Stimulated activated CD4-positive, alpha-beta T cell treated with anti-CD3 and anti-CD28 coated beads, Interleukin-2, amount 100 ng/mL, for 24 hours (primary cell): Measurements from ENCODE around the gene PTPRG.

Source experiments
- DNase-seq, 2 donors: peaks; one replicate each; pipeline ENCODE4 v3.0.0-alpha.2; 2020

PTPRG gene

DNA sequence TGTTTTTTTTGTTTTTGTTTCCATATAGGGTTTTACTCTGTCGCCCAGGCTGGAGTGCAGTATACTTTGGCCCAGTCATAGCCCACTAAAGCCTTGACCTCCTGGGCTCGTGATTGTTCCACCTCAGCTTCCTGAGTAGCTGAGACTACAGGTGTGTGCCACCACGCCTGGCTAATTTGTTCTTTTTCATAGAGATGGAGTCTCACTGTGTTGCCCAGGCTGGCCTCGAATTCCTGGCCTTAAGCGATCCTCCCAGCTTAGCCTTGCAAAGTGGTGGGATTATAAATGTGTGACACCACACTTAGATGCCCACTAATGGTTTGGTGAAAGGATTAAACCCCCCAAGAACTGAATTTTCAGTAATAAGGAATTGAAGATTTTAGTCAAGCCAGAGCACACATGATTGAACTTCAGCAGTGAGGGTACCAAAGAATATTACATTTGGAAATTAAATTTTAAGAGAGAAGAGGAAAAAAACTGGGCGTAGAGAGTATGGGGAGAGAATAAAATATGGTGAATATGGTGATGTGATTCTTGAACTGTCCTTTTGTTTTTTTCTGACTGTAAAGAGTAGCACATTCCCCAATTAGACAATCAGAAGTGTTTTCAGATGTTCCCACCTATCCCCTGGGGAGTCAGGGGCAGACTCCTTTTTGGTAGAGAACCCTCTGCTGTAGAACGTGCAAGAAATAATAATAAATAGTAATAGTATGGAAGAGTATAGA lies 208.1 kb downstream of the PTPRG start:
- DNase-seq: no peak

DNA sequence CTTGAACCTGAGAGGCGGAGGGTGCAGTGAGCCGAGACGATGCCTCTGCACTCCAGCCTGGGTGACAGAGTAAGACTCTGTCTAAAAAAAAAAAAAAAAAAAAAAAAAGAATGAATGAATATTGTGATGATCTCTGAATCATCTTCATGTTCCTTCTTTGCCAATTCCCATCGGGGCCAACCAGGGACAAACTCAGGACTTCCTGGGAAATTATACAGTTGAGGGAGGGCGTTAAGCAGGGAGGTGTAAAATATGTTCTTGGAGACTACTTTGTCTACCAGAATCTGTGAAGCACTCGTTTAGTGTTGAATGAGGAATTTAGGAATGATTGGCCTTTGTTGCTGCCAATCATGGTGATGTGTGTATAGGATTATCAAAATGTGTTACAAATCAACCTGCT lies 210.6 kb downstream of the PTPRG start:
- no peak for DNase-seq

DNA sequence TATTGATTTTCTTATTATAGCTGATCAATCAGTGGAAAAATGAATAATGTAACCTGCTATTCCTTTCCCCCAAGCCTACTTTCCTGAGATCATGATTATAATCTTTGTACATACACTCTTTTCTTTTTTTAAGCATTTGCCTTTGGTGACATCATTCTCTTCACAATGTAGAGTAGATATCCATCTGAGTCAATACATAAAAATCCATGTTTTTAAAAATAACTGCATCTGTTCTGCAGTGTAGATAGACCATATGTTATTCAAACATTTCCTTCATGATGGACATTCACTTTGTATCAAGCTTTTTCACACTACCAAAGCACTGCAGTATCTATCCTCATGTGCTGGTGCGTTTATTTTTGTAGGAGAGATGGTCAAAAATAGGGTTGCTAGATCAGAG lies 211.1 kb downstream of the PTPRG start:
- no peak for DNase-seq

DNA sequence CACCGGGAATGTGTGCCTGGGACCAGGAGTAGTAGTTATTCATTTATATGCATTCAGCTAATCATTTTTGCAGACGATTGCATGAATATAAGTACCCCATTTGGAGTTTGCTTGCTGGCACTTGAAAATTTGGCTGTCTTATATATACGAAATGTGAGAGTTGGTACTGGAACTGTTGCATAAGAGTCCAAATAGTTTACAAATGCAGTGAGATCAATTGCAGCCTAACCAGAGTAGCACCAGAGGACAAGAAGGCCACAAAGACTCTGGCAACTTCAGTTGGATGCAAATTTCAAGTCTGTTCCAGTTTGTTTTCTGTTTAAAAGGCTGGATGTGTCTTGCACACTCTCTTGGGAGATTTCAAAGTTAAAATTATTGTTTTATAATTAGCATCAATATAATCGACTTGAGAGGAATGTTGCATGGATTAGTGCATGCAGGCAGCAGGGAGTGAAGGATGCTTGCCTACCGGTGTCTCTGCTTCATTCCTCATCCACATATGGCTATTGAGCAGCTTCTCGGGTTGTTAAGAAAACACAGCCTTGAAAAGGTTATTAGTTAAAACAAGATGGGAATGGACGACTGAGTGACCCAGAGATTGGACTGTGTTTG lies 213.0 kb downstream of the PTPRG start:
- no peak for DNase-seq

DNA sequence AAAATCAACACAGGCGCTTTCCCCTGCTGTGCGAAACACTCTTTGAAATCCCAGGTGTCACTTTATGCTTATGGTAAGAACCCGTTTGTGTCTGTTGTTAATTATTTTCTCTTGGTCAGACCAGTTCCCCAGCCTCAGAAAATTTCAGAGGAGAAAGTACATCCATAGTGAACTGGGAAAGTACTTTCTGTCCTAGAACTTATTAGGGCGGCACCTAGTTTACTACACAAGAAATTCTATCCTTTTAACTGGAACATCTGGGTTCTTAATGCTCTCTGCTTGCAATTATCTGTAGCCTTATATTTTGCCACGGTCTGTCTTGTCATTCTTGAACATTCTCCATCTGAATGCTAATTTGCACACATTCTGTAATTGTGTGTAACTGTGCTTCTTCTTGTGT lies 215.0 kb downstream of the PTPRG start:
- DNase-seq: no peak

DNA sequence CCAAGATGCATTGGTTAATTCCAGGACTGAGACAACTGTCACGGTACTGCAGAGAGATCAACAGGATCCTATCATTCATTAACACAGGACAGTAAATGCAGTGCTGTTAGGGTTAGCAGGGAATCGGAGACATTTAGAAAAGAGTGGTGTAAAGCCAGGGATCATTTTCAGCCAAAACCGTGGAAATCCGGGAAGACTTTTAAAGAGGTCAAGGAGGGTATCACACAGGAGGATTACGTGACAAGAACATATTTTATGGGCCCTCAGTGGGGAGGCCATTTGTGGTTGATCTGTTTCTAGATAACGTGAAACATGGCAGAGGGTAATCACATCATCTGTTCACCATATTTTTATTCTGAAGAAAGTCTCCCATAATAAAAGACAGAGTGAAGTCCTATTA lies 216.1 kb downstream of the PTPRG start:
- DNase-seq: no peak

DNA sequence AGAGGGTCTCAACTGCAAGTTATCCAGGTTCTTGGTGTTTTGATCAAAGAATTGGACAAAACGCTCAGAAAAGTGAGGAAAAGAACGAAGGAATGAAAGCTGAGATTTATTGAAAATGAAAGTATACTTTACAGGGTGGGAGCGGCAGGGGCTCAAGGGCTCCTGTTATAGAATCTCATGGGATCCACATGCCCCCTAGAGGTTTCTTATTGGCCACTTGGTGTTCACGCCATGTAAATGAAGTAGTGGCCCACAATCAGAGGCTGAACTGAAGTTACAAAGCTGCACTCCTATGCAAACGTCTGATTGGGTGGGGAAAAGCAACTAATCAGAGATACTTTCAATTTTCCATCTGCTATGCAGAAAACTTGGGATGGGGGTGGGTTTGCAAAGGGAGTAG lies 216.7 kb downstream of the PTPRG start:
- DNase-seq: no peak

DNA sequence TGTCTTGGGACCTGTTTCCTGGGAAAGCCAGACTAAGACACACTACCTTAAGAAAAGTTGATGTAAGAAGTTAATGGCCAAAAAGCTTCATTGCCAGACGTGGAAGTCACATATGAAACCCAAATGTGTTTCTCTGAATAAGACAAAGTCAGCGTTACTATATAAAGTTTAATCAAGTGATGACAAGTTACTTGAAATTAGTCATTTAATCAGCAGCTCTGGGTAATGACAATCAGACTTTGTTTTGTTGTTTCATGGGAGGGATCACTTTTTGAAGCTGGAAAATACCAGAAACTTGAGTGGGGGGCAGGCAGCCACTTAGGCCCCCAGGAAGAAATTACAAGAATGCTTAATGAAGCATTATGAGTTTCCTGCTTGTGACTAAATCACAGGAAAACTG lies 218.6 kb downstream of the PTPRG start:
- no peak for DNase-seq

DNA sequence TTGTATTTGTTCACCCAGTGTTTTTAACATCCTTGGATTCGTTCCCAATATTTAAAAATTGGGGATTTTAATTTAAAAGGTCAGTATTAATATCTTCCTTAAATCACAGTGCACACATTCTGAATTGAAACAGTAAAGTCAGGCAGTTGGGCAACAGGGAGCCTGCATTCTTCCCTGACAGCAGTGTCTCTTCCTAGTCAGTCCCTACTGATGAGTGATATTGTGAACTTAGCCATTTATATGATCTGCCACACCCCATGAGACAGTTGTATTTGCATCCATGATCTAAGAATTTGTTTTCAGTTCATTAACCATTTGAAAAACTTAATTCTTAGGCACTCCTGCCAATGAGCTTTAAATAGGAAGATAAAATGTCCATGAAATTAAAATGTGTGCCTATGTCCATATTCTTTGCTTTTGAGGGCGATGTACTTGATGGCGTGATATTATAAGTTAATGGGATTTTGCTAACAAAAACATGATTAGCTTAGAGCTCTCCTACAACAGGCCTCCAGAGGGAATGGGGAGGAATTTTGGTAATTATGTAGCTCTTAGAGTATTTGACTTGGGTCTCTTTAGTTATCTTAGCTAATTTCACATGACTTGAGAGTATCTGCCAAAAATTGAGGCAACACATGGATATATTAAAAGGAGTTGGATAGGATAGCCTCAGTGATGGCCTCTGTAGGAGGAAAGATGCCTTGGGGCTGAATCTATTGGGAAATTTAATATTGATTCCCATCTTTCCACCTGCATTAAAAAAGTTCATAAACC lies 219.3 kb downstream of the PTPRG start:
- DNase-seq: no peak

DNA sequence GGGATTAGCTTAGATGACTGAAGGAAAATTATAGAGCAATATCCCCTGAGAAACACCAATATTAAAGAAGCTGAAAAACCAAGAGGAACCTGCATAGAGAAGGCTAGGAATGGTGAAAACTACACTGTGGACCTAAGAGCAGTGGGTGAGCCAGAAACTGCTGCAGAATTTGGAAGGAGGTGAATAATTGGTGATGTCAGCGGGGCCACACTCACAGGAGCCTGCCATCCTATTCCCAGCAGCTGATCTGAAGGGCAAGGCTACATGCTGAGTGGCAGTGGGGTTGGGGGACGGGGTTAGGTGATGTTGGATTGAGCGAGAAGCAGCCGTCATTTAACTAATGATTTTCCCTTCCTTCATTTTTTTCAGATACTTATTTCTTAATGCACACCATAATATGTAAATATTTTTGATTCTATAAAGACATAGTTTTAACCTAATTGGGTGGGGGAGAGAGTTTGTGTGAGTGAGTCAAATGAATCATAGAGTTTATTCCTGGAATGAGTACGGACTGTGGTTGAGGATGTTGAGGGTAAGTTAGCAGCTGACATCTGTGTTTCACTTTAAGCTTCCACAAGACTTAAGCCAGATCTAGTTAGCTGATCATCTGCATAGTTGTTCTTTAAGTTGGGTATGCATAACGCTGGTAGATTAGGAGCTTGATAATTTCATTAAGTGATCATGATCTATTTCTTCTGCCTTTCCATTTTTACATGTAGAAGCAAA lies 222.8 kb downstream of the PTPRG start:
- no peak for DNase-seq

DNA sequence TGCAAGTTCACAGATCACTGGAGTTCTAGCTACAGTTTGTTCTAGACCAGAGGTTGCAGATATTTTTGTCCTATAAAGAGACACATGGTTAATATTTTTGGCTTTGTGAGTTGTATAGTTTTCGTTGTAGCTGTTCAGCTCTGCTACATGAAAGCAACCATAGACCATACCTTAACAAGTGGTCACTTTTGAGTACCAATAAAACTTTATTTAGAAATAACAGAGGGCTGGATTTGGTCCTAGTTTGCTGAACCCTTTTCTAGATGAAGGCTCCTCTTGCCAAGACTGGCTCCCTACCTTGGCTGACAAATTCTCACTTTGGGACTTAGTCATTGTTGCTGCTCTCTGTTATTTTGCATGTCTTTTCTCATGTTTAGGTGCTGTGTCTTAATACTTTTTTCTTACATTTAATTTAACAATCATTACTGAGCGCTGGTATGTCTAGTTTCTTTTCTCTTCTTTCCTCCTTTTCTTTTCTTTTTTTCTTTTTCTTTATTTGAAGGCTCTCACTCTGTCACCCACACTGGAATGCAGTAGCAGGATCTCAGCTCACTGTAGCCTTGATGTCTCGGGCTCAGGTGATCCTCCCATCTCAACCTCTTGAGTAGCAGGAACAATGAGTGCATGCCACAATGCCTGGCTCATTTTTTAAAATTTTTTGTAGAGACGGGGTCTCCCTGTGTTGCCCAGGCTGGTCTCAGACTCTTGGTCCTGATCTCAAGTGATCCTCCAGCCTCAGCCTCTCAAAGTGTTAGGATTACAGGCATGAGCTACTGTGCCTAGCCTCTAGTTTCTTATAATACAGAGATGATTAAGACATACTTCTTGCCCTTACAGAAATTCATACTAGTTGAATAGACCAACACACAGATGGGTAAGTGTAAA lies 227.5 kb downstream of the PTPRG start:
- no peak for DNase-seq

DNA sequence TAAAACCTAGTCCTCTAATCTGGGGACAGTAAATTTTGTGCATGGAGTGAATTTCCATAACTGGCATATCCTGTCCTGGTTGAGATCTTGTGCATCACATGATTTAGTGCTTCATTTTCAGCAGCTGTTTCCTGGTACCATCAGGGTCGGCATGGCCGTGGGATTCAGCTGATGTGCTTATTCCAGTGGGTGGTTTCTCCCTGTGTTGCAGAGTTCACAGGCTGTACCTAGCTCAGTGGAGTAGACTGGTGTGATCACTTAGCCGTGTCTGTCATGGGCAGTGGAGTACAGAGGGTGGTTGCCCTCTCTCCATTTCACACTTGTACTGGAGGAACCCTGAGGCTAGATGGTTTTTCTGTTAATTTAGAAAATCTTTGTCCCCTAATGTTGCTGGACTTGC lies 228.5 kb downstream of the PTPRG start:
- no peak for DNase-seq

DNA sequence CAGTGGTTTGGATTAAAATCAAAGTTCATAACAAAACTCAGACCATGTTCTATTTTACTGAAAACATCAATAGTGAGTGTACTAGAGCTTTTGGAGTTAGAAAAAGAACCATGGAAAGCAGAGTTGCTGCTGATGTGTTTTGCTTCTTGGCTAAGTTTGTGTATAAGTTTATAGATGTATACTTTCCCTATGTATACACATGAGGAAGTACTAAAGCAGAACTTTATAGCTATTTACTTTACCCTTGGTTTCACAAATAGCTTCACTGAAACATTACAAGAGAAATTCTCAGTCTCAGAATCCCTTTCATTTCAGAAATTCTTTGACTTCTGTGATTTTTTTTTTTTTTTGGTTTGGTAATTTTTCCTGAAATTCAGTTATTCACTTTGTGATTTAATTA lies 229.0 kb downstream of the PTPRG start:
- no peak for DNase-seq

DNA sequence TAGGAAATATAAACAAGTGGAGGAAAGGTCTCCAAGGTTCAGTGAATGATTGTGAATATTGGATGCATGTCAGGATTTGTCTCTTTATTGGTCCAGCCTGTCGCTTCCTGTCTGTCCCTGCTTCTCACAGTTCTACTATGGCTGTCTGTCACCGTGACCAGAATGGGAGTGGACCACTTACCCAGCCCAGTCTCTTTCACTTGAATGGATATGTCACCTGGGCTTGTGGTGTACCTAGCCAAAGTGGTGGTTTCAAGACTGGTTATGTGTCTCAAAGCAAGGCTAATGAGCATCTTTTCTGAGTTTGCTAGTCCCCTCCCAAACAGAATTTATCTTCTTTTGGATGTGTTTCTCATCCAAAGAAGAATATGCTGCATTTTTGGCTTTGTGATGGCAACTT lies 231.7 kb downstream of the PTPRG start:
- no peak for DNase-seq

DNA sequence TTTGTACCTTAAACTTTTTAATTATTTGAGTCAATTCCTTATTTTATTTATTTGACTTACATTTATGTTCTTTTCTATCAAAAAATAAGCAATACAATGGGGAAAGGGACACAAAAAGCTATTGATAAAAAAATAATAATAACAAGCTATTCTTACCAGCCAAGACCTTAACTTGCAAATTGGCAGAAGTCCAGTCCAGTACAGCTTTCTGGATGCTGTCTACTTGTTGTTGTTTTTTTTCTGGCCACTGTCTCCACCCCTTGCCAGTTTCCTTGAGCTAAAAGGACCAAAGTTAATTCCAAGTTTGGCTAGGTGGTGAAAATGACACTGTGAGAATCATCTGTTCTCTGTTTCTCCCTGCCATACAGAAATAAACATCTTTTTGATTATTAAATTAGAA lies 232.2 kb downstream of the PTPRG start:
- DNase-seq: no peak

DNA sequence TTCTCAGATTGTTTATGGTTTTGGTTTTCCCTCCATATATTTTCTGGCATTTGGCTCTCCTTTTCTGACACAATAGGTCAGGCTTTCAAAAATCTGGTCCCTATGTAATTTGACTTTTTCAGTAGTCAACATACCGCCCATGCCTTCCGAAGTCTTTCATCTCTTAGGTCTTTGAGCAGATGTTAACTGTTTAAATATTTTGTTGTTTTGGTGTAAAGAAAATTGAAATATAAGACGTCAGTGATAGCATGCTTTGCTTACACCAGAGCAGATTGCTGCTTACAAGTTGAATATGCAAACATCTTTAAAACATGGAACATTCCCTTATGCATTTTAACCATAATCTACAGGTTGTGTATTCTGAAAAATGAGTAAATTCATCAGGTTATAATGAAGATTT lies 233.0 kb downstream of the PTPRG start:
- DNase-seq: no peak

DNA sequence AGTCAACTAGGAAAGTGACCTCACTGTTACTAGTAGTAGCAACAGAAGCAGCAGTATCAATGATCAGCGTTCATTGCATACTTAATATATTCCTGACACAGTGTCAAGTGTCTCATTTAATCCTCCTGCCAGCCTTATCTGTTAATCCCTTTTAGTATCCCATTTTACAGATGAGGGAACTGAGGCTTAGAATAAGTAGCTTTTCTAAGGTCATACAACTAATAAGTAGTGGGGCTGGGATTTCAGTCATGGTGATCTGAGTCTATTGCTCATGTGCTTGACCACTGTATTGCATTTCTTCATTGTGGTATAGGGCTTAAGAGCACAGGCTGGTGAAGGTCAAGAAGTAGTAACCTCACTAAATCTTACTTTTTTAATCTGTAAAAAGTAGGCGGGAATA lies 233.6 kb downstream of the PTPRG start:
- DNase-seq: no peak

DNA sequence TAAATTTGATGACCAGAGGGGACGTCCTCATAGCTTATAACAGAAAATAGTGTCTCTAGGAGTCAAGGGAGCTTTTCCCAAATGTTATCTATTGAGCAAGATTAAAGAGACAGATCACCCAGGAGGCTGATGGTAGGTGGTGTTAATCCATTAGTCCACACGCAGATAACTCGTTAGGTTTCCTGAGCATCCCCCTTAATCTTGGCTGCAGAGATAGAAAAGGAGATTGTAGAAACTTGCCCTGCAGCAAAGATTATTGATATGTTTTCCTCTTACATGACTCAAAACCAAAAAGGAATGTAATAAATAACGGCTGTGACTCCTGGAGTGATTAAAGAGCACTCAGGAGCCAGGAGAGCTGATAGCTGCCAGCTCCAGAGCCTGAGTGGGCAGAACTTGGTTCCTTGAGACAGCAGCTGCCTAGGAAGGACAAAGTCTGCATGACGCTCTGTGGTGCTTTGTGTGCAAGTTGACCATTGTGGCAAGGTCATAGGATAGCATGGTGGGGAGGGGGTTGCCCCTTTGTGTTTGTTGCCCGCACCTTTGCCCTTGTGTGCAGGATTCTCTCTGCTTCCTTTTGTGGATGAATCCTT lies 234.8 kb downstream of the PTPRG start:
- DNase-seq: no peak

DNA sequence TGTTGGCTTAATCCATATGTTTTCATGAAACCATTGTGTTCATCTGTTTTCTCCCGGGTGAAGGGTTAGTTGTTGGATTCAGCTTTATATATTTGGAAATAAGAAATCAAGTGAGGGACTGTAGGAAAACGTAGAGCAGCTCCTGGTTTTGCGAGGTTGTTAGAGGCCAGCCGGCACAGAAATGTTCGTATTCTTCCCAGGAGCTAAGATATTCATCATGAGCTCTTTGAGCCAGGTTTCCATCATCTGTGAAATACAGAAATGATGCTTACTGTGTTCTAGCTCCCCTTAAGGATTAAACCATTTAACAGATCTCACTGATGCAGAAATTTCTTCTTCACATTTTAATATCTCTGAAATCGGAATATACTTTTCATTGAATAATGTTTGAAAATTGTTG lies 235.5 kb downstream of the PTPRG start:
- DNase-seq: no peak

DNA sequence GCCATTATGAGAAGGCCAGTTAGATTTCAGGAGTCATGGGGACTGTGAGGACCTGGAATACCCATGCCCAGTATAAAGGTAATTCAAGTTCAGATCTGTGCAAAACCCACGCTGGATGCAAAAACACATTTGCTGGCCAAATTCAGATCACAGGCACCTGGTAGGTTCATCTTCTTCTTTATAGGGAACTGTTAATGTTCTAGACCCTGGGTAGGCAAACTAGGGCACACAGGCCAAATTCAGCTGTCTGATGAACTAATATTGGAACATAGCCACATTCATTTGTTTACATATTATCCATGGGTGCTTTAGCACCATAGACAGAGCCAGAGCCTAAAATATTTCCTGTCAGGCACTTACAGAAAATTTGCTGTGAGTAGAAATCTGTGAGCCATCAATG lies 241.4 kb downstream of the PTPRG start:
- no peak for DNase-seq

DNA sequence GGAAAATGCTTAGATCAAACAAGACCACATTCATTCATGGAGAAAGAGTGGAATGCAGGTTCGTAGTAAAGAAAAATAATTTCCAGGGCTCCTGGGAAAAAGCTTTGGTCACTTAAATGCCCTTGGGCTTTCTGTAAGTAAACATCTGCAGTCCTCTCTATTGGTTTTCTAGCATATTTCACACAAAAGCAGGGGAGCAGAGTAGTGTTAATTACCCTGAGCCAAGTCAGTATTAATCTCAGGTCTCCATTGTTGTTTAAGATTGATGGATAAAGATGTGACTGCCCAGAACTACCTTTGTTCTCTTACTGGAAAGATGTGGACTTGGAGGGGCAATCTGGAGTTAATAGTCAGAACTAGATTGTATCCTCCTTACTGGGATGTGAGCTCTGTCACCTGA lies 242.6 kb downstream of the PTPRG start:
- DNase-seq: no peak

DNA sequence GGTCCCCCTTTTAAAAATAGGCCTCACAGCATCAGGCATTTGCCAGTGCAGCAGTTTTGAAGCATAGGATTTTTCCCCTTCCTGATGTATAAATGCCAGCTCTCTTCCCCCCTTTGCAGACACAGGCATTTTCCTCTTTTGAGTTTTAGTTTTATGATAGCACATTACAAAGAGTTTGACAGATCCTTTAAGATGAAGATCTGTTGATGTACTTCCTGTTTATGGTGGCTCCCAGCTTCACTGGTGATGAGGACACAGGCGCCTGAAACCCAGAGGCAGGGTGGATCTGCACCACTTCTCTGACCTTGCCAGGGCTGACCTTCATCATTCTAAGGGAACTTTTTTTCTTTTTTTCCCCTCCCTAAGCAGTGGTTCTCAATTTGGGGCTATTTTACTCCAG lies 243.4 kb downstream of the PTPRG start:
- DNase-seq: no peak
